Suprapubic skin (tissue), 4 donors: ENCODE data around the gene CC2D1A. TPM values are rescaled to one million over a fixed set of nuclear protein-coding genes. Genes with fewer than 3 reads are reported as not detected.

ENCODE experiments used
- DNase-seq, 2 donors: peaks; one replicate each; pipeline ENCODE4 v3.0.0-alpha.2; 2019; ENCODE audit warnings: low spot score in 2 of 2
- H3K27ac ChIP-seq: fragments of 200-600 bp; sonication (generic); one replicate; pipeline ENCODE4 v1.5.1; 2019
- H3K27me3 ChIP-seq: fragments of 200-600 bp; sonication (generic); one replicate; pipeline ENCODE4 v1.5.1; 2019
- H3K36me3 ChIP-seq: fragments of 200-600 bp; sonication (generic); one replicate; pipeline ENCODE4 v1.5.1; 2019
- H3K4me1 ChIP-seq: fragments of 200-600 bp; sonication (generic); one replicate; pipeline ENCODE4 v1.5.1; 2019
- H3K4me3 ChIP-seq: fragments of 200-600 bp; sonication (generic); one replicate; pipeline ENCODE4 v1.5.1; 2019; ENCODE audit warnings: mild to moderate bottlenecking
- H3K9me3 ChIP-seq: fragments of 200-600 bp; sonication (generic); one replicate; pipeline ENCODE4 v1.5.1; 2019
- CTCF ChIP-seq, 2 donors: fragments of 200-600 bp in 1 of 2; fragments of 450-650 bp in 1 of 2; sonication (generic) in 1 of 2; IDR thresholded peaks; one replicate each; pipeline ENCODE4 v1.5.1; 2016 to 2019; ENCODE audit warnings: antibody characterized with exemption in 2 of 2, mild to moderate bottlenecking in 1 of 2, moderate library complexity in 1 of 2
- EP300 ChIP-seq: sonication (generic); formaldehyde crosslinking; IDR thresholded peaks from one replicate; pipeline ENCODE4 v1.6.1; 2017; ENCODE audit warnings: antibody characterized with exemption
- POLR2A ChIP-seq, 2 donors: fragments of 450-650 bp; IDR thresholded peaks; one replicate each; pipeline ENCODE4 v1.6.1; 2017; ENCODE audit warnings: antibody characterized with exemption in 2 of 2, mild to moderate bottlenecking in 2 of 2, moderate library complexity in 2 of 2
- POLR2AphosphoS5 ChIP-seq, 3 donors: sonication (generic); formaldehyde crosslinking; IDR thresholded peaks; one replicate each; pipeline ENCODE4 v1.6.1; 2017; ENCODE audit warnings: antibody characterized with exemption in 3 of 3
- WGBS: methylation state at CpG from one replicate; pipeline ENCODE4 v1.1.5; 2018; 5-methylcytosine and 5-hydroxymethylcytosine counted together
- total RNA-seq, 4 donors: library from RNA; depleted of rRNA; stranded (reverse); fragments of >200 nt; gene quantifications; one replicate each; pipeline ENCODE4 v1.1.0, GENCODE V29; 2016

CC2D1A gene
- total RNA-seq, 4 donors from 2014 or later, result 48.0 to 94.9 (median 66.7) TPM

GRCh38 chr19:13956365-13956744 is 50.4 kb downstream of the CC2D1A start:
- WGBS, result 80% methylated on average over 5 of the region's 16 CpGs
- no peaks in the 10 kb centered on the region for H3K27me3 ChIP-seq
- TF ChIP-seq POLR2AphosphoS5 (IDR thresholded peaks at IDR 0.05), result no peak
- TF ChIP-seq CTCF (IDR thresholded peaks at IDR 0.05), result no peak
- no peak for TF ChIP-seq POLR2A (IDR thresholded peaks at IDR 0.05)
- no peak for TF ChIP-seq EP300
- no peaks in the 10 kb centered on the region for H3K9me3 ChIP-seq
- DNase-seq, result no peak
- H3K27ac ChIP-seq, result no peak overlapping the region
- no peak overlapping the region for H3K4me3 ChIP-seq
- H3K36me3 ChIP-seq, result peaks cover 67% of the 10 kb centered on the region
- H3K4me1 ChIP-seq, result peaks cover 27% of the 10 kb centered on the region

GRCh38 chr19:13957051-13957450 is 51.0 kb downstream of the CC2D1A start:
- WGBS, result 76% methylated on average over 7 of the region's 8 CpGs
- Histone ChIP-seq H3K36me3 (peaks cover 74% of the 10 kb centered on the region), H3K4me3 (no peak overlapping the region), H3K27me3 (no peaks in the 10 kb centered on the region), H3K27ac (no peak overlapping the region), H3K9me3 (no peaks in the 10 kb centered on the region), H3K4me1 (peaks cover 22% of the 10 kb centered on the region)
- TF ChIP-seq EP300, result no peak
- TF ChIP-seq POLR2AphosphoS5 (IDR thresholded peaks at IDR 0.05), result no peak
- no peak for TF ChIP-seq CTCF (IDR thresholded peaks at IDR 0.05)
- no peak for TF ChIP-seq POLR2A (IDR thresholded peaks at IDR 0.05)
- DNase-seq, result no peak

GRCh38 chr19:13958043-13958442 is 52.0 kb downstream of the CC2D1A start:
- H3K4me1 ChIP-seq, result peaks cover 18% of the 10 kb centered on the region
- H3K27me3 ChIP-seq, result no peaks in the 10 kb centered on the region
- no peak overlapping the region for H3K4me3 ChIP-seq
- H3K36me3 ChIP-seq, result peaks cover 76% of the 10 kb centered on the region
- WGBS, result 66% methylated on average over 5 of the region's 12 CpGs
- no peaks in the 10 kb centered on the region for H3K9me3 ChIP-seq
- H3K27ac ChIP-seq, result no peak overlapping the region
- TF ChIP-seq POLR2AphosphoS5 (IDR thresholded peaks at IDR 0.05) (no peak), POLR2A (IDR thresholded peaks at IDR 0.05) (no peak), EP300 (no peak), CTCF (IDR thresholded peaks at IDR 0.05) (no peak)
- no peak for DNase-seq

- WGBS, result 90% methylated on average over 15 of the region's 41 CpGs
- no peaks in the 10 kb centered on the region for H3K9me3 ChIP-seq
- DNase-seq, result no peak
Observed at GRCh38 chr19:13959141-13959961, 53.4 kb downstream of the CC2D1A start.

More at GRCh38 chr19:13959141-13959961, 53.4 kb downstream of the CC2D1A start:
- Histone ChIP-seq H3K4me3 (no peak overlapping the region), H3K4me1 (peaks cover 5% of the 10 kb centered on the region), H3K27me3 (no peaks in the 10 kb centered on the region), H3K36me3 (peaks cover 85% of the 10 kb centered on the region), H3K27ac (no peak overlapping the region)
- TF ChIP-seq POLR2A (IDR thresholded peaks at IDR 0.05) (no peak), POLR2AphosphoS5 (IDR thresholded peaks at IDR 0.05) (no peak), EP300 (no peak), CTCF (IDR thresholded peaks at IDR 0.05) (no peak)
